A673 (cell line): ENCODE data around the gene CHD1L. TPM values are rescaled to one million over a fixed set of nuclear protein-coding genes. Genes with fewer than 3 reads are reported as not detected.

Experiments
- BruUV-seq: library from RNA; stranded (reverse); fragments of 400-500 nt; replicated peaks from 2 replicates; lab custom pipeline; 2021; lab: Mats Ljungman, UMichigan
- CTCF ChIA-PET: fragments of 300-600 bp; sonication (Branson Sonifier 250); formaldehyde crosslinking; loops from one replicate; lab custom pipeline; 2022; ENCODE audit warnings: antibody characterized with exemption; lab: Charles Lee
- POLR2A ChIA-PET: fragments of 300-600 bp; sonication (Branson Sonifier 250); formaldehyde crosslinking; loops from one replicate; lab custom pipeline; 2022; ENCODE audit warnings: antibody characterized with exemption; ENCODE audit not compliant: low non-redundant PET; lab: Charles Lee
- DNase-seq: peaks from one replicate; pipeline ENCODE4 v3.0.0-alpha.2; 2015; ENCODE audit warnings: low spot score
- H3K27ac ChIP-seq: fragments of 200-600 bp; sonication (generic); 2 replicates; pipeline ENCODE4 v1.5.1; 2016; ENCODE audit warnings: mixed run types, low read depth, mild to moderate bottlenecking, mixed read lengths, antibody characterized with exemption, low read length; ENCODE audit not compliant: poor library complexity, severe bottlenecking
- H3K27me3 ChIP-seq: fragments of 200-600 bp; sonication (generic); replicated peaks from 2 replicates; pipeline ENCODE4 v1.6.1; 2017; ENCODE audit warnings: mixed run types, low read depth, mild to moderate bottlenecking, mixed read lengths, antibody characterized with exemption, low read length; ENCODE audit not compliant: insufficient read depth, poor library complexity
- H3K36me3 ChIP-seq: fragments of 200-600 bp; sonication (generic); 2 replicates; pipeline ENCODE4 v1.6.1; 2016; ENCODE audit warnings: mixed run types, mild to moderate bottlenecking, mixed read lengths, antibody characterized with exemption, low read length; ENCODE audit not compliant: insufficient read depth, poor library complexity, severe bottlenecking
- H3K4me1 ChIP-seq: fragments of 200-600 bp; sonication (generic); 2 replicates; pipeline ENCODE4 v1.6.1; 2017; ENCODE audit warnings: mixed run types, mild to moderate bottlenecking, mixed read lengths, antibody characterized with exemption, low read length; ENCODE audit not compliant: insufficient read depth, poor library complexity, severe bottlenecking
- H3K4me3 ChIP-seq: fragments of 200-600 bp; sonication (generic); 2 replicates; pipeline ENCODE4 v1.5.1; 2016; ENCODE audit warnings: low read depth, mixed run types, mild to moderate bottlenecking, mixed read lengths, low read length; ENCODE audit not compliant: poor library complexity, severe bottlenecking
- H3K9me3 ChIP-seq: fragments of 200-600 bp; sonication (generic); 2 replicates; pipeline ENCODE4 v1.6.1; 2016; ENCODE audit warnings: mixed run types, low read depth, mild to moderate bottlenecking, mixed read lengths, antibody characterized with exemption, low read length; ENCODE audit not compliant: poor library complexity, severe bottlenecking
- EZH2 ChIP-seq: fragments of 200-600 bp; sonication (generic); IDR thresholded peaks from 2 replicates; pipeline ENCODE4 v1.6.1; 2017; ENCODE audit warnings: borderline replicate concordance, low read depth, mild to moderate bottlenecking, mixed read lengths, antibody characterized with exemption, low read length; ENCODE audit not compliant: poor library complexity, severe bottlenecking
- intact Hi-C: fragments of 100-400 bp; cut with micrococcal nuclease; formaldehyde crosslinking; loops from one replicate; pipeline ENCODE4 v1.10.0; 2022; ENCODE audit not compliant: unreplicated experiment
- total RNA-seq: library from RNA; stranded (reverse); gene quantifications from 2 replicates; pipeline ENCODE4 v1.2.3, GENCODE V29; 2021
- TF ChIP-seq, protein P1 (sequence below): fragments of 300-800, 200-600 bp; sonication (generic); conservative IDR thresholded peaks from 2 replicates; pipeline ENCODE4 v1.5.1; 2017; ENCODE audit warnings: low read depth, mild to moderate bottlenecking, antibody characterized with exemption, low read length, moderate library complexity, mixed read lengths

CHD1L gene
- total RNA-seq, 1 experiment from 2014 or later, result 64.5 TPM

DNA sequence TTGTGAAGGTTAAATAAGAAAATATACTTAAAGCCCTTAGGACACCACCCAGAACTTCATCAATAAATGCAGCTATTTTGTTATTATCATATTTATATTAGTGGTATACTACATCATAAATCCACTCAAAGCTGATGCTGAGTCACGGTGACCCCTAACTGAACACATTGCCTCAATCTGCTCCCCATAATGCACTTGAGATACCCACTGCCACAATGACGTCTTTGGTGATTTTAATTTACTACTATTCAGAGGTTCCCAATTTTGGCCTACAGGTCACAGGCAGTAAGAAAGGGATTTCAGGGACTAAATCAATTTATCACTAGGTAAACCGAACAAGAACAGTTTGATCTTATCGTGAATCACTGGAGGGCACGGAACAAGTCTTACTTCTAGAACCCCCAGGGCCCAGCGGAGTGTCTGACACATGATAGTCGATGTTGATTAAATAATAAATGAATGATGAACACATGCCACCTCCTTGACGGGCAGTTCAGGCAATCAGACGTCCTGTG lies 493 bp upstream of the CHD1L start:
- TF ChIP-seq, protein P1, sequence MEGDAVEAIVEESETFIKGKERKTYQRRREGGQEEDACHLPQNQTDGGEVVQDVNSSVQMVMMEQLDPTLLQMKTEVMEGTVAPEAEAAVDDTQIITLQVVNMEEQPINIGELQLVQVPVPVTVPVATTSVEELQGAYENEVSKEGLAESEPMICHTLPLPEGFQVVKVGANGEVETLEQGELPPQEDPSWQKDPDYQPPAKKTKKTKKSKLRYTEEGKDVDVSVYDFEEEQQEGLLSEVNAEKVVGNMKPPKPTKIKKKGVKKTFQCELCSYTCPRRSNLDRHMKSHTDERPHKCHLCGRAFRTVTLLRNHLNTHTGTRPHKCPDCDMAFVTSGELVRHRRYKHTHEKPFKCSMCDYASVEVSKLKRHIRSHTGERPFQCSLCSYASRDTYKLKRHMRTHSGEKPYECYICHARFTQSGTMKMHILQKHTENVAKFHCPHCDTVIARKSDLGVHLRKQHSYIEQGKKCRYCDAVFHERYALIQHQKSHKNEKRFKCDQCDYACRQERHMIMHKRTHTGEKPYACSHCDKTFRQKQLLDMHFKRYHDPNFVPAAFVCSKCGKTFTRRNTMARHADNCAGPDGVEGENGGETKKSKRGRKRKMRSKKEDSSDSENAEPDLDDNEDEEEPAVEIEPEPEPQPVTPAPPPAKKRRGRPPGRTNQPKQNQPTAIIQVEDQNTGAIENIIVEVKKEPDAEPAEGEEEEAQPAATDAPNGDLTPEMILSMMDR, result no peak
- no peak for TF ChIP-seq EZH2
- Histone ChIP-seq H3K9me3 (no peaks in the 10 kb centered on the region), H3K27me3 (no peaks in the 10 kb centered on the region), H3K4me3 (peak overlapping the region; percentile 91), H3K27ac (peak overlapping the region; percentile 90), H3K36me3 (no peaks in the 10 kb centered on the region), H3K4me1 (peaks cover 11% of the 10 kb centered on the region)
- DNase-seq, result no peak
- intact Hi-C loops, result loop anchor here (1.0 kb wide), 1 partner anchor 70 kb away; the partner anchor contains the start of gene PRKAB2
- ChIA-PET CTCF (interaction anchor here (0.6 to 1.1 kb wide), 5 partner anchors 69 to 651 kb away, joined by 3 to 5 read pairs (median 3); no protein-coding TSS in a partner anchor), POLR2A (interaction anchor here (0.6 kb wide), 1 partner anchor 116 kb away, joined by 4 read pairs; no protein-coding TSS in a partner anchor)
- BruUV-seq, result TSS peak; percentile 84

DNA sequence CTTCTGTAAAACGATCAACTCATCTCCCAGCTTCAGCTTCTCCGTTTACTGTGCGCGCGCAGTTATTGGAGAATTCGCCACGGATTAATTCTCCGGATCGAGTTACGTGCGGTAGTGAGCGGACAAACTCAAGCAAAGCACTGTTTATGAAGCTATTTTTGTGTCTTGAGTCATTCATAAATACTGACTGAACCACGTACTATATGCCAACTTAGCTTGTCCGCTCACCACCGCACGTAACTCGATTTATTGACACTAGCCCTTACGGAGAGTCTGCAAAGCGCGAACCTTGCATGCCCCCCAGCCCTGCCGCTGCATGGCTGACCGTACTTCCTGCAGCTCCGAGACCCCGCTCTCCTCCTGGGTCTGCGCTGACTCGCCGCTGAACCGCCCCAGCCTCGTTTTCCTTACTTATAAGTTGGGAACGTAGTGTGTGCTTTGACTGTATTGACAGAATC lies 773 bp downstream of the CHD1L start:
- CTCF ChIA-PET, result interaction anchor here (0.5 to 0.8 kb wide), 2 partner anchors 11 to 210 kb away, joined by 3 read pairs; no protein-coding TSS in a partner anchor
- Histone ChIP-seq H3K27ac (peak overlapping the region; percentile 90), H3K4me1 (peaks cover 13% of the 10 kb centered on the region), H3K36me3 (no peaks in the 10 kb centered on the region), H3K9me3 (no peaks in the 10 kb centered on the region), H3K27me3 (no peaks in the 10 kb centered on the region), H3K4me3 (peak overlapping the region; percentile 91)
- DNase-seq, result no peak
- POLR2A ChIA-PET, result no interaction called here
- intact Hi-C loops, result no loop called here
- BruUV-seq, result no TSS peak
- TF ChIP-seq, protein P1, result no peak
- TF ChIP-seq EZH2, result no peak

DNA sequence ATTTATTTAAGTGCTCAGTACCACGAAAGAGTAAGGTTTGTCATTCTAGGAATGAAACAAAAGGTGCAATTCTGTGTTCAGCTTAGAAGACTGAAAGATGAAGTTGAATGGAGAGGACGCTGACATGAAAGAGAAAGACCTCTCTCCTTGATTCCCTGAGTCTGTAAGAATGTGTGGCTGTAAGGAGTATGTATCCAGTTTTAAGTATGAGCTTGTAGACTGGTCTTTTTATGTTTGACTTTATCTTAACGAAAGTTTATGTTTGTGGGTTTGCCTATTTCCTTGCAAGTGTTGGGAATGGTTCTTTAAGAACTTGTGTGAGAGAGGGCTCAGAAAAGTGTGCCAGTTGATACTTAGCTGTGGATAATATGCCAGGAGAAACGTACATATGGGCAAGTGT lies 1.4 kb downstream of the CHD1L start:
- H3K36me3 ChIP-seq, result no peaks in the 10 kb centered on the region
- TSS peak; percentile 51 for BruUV-seq
- TF ChIP-seq, protein P1, result no peak
- no peak for TF ChIP-seq EZH2
- ChIA-PET CTCF (interaction anchor here (0.8 kb wide), 1 partner anchor 10 kb away, joined by 3 read pairs; no protein-coding TSS in a partner anchor), POLR2A (no interaction called here)
- H3K4me3 ChIP-seq, result peak overlapping the region; percentile 91
- H3K4me1 ChIP-seq, result peaks cover 13% of the 10 kb centered on the region
- H3K27ac ChIP-seq, result peak overlapping the region; percentile 90
- intact Hi-C loops, result no loop called here
- no peaks in the 10 kb centered on the region for H3K27me3 ChIP-seq
- H3K9me3 ChIP-seq, result no peaks in the 10 kb centered on the region
- DNase-seq, result no peak
